Ectodermal cell (in vitro differentiated cells): ENCODE measurements around the gene CCBE1.

Source experiments
- H3K27ac ChIP-seq: 2 replicates; pipeline ENCODE4 v1.7.0; 2013; ENCODE audit warnings: mild to moderate bottlenecking, low read depth, low read length; ENCODE audit not compliant: insufficient read depth, poor library complexity, severe bottlenecking
- H3K27me3 ChIP-seq: 2 replicates; pipeline ENCODE4 v1.7.0; 2013; ENCODE audit warnings: mild to moderate bottlenecking, low read length; ENCODE audit not compliant: insufficient read depth, control insufficient read depth, poor library complexity, severe bottlenecking
- H3K36me3 ChIP-seq: one replicate; pipeline ENCODE4 v1.7.0; 2013; ENCODE audit warnings: low read length; ENCODE audit not compliant: control insufficient read depth, insufficient read depth
- H3K4me1 ChIP-seq: one replicate; pipeline ENCODE4 v1.7.0; 2013; ENCODE audit warnings: low read length; ENCODE audit not compliant: control insufficient read depth, insufficient read depth
- H3K4me3 ChIP-seq: 2 replicates; pipeline ENCODE4 v1.7.0; 2013; ENCODE audit warnings: low read depth, low read length, control low read depth; ENCODE audit not compliant: insufficient read depth
- H3K9me3 ChIP-seq: 2 replicates; pipeline ENCODE4 v1.7.0; 2013; ENCODE audit warnings: mild to moderate bottlenecking, low read length, moderate library complexity; ENCODE audit not compliant: control insufficient read depth
- WGBS, 2 experiments: methylation state at CpG; one replicate each; pipeline ENCODE4 v1.1.7; 2013; ENCODE audit warnings: missing lambda C conversion rate in 2 of 2; 5-methylcytosine and 5-hydroxymethylcytosine counted together

Gene CCBE1

DNA sequence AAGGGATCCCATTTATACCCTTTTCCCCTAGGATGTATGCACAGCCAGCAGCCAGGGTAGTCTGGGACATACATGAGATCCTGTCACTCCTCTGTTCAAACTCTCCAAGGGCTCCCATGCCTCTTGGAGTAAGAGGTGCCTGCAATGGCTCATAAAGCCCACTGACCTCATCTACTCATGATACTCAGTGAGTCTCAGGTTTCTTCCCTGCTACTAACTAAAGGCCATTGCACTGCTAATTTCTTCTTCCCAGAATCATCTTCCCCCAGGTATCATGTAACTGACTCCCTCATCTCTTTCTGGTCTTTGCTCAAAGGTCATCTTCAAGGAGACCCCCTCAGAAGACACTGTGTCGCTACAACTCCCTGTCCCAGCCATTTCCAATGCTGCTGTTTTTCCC is 68.2 kb downstream of the CCBE1 start:
- H3K4me3 ChIP-seq: no peak overlapping the region
- peaks cover 11% of the 10 kb centered on the region for H3K4me1 ChIP-seq
- H3K27me3 ChIP-seq: no peaks in the 10 kb centered on the region
- H3K36me3 ChIP-seq: no peaks in the 10 kb centered on the region
- no peak overlapping the region for H3K27ac ChIP-seq
- H3K9me3 ChIP-seq: no peaks in the 10 kb centered on the region
- 97 to 100% methylated on average over 1 of the region's 1 CpG for WGBS, 2 experiments

DNA sequence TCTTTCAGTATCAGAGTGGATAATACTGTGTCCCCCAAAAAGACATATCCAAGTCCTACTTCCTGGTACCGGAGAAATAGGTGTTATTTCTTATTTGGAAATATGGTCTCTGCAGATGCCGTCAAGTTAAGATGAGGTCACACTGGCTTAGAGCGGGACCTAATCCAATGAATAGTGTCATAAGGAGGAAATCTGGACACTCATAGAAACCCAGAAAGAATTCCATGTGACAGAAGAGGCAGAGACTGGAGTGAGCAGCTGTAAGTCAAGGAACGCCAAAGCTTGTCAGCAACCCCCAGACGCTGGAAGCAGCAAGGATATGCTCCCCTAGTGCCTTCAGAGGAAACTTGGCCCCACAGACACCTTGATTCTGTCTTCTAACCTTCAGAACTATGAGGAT is 69.8 kb downstream of the CCBE1 start:
- no peak overlapping the region for H3K27ac ChIP-seq
- H3K9me3 ChIP-seq: no peaks in the 10 kb centered on the region
- 94% methylated on average over 5 of the region's 5 CpGs for WGBS, 2 experiments
- H3K4me1 ChIP-seq: no peaks in the 10 kb centered on the region
- no peaks in the 10 kb centered on the region for H3K36me3 ChIP-seq
- H3K4me3 ChIP-seq: no peak overlapping the region
- H3K27me3 ChIP-seq: no peaks in the 10 kb centered on the region

DNA sequence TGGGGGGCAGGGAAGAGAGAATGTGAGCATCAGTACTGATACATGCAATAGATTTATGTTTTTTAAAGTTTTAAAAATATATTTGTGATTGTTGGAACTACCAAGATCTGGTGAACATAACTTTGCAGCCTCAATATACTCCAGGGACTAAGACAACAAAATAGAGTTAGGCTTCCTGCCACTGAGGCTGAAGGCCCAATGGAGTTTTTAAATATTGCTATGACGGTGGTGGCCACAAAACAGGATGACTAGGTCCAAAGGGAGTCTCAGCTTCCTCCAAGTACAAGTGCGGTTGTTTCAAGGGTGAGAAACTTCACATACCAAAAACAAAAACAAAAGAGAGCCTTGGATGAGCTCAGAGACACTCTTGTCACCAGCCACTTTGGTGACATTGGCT is 72.9 kb downstream of the CCBE1 start:
- no peaks in the 10 kb centered on the region for H3K36me3 ChIP-seq
- H3K9me3 ChIP-seq: no peaks in the 10 kb centered on the region
- WGBS, 2 experiments: 96 to 98% methylated on average over 2 of the region's 2 CpGs

DNA sequence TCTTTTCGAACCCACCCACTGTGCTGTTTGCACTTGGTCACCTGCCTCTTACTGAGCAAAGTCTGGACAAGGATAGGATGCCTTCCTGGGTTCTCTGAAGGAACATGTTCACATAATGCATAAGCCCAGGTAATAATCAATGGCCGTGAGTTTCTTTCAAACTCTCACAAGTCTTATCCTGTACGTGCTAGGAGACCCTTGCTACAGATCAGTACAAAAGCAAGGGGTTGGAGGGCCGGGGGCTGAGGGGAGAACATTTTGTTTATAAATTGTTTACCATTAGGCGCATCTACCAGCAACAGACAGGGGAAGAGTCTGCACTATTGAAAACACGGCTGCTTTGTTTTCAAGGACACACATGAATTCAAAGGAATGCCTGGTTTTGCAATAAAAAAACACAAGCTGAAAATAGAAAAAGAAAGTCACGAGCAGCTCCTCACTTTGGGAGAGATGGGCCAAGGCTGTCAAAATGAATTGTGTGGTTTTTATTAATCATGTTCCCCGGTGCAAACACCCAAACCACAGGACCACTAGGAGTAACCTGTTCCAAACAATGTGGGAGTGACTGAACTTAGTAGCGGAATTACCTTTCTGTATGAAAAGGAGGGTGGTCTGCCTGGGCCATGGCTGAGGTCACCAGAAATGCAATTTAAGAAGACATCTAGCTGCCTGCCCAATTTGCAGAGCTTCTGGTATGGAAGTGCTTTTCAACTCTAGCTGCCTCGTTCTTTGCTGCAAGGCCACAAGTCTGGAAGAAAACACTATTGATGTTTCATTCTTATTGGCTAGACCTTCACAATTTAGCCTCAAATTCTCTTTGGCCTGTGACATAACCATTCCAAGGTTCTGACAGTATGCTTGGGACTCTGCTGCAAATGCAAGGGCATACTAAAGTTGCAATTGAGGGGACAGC is 73.5 kb downstream of the CCBE1 start:
- Histone ChIP-seq H3K4me3 (no peak overlapping the region), H3K9me3 (no peaks in the 10 kb centered on the region), H3K27me3 (no peaks in the 10 kb centered on the region), H3K27ac (no peak overlapping the region), H3K36me3 (no peaks in the 10 kb centered on the region), H3K4me1 (peaks cover 5% of the 10 kb centered on the region)
- WGBS, 2 experiments: 91 to 92% methylated on average over 10 of the region's 10 CpGs

More for the DNA sequence above, 72.9 kb downstream of the CCBE1 start:
- Histone ChIP-seq H3K4me1 (peaks cover 5% of the 10 kb centered on the region), H3K4me3 (no peak overlapping the region), H3K27me3 (no peaks in the 10 kb centered on the region), H3K27ac (no peak overlapping the region)

DNA sequence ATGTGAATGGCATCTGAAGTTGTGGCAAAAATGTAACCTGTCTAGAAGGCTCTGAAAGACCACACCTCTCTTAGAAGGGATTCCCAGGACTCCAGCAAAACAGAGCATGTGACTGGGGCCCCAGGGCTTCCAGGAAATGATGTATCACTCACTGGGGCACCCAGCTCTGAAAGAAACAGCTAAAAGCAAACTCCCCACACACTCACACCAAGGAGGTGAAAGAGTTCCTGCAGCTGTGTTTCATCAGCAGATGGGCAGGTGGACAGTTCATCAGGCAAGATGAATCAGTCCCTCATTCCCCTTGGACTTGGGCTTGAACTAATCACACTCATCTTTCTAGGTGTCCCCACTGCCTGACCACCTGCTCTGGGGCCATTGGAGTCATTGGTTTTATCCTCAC is 76.2 kb downstream of the CCBE1 start:
- H3K36me3 ChIP-seq: no peaks in the 10 kb centered on the region
- no peaks in the 10 kb centered on the region for H3K27me3 ChIP-seq
- no peak overlapping the region for H3K4me3 ChIP-seq
- H3K4me1 ChIP-seq: peaks cover 5% of the 10 kb centered on the region
- no peak overlapping the region for H3K27ac ChIP-seq
- H3K9me3 ChIP-seq: no peaks in the 10 kb centered on the region

DNA sequence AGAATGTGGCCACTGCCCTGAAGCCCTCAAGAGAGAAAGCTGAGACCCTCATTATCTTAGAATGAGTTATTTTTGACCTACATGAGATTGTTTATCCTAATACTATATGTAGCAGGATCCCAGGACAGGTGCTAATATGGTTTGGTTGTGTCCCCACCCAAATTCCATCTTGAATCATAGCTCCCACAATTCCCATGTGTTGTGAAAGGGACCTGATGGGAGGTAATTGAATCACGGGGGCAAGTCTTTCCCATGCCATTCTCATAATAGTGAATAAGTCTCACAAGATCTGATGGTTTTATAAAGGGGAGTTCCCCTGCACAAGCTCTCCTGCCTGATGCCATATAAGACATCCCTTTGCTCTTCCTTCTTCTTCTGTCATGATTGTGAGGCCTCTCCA is 76.8 kb downstream of the CCBE1 start:
- H3K4me1 ChIP-seq: peaks cover 5% of the 10 kb centered on the region
- H3K36me3 ChIP-seq: no peaks in the 10 kb centered on the region
- 93% methylated on average over 1 of the region's 1 CpG; no CpG with 5 or more reads in 1 of the 2 experiments for WGBS, 2 experiments
- no peaks in the 10 kb centered on the region for H3K27me3 ChIP-seq
- H3K4me3 ChIP-seq: no peak overlapping the region
- H3K9me3 ChIP-seq: no peaks in the 10 kb centered on the region
- H3K27ac ChIP-seq: no peak overlapping the region

DNA sequence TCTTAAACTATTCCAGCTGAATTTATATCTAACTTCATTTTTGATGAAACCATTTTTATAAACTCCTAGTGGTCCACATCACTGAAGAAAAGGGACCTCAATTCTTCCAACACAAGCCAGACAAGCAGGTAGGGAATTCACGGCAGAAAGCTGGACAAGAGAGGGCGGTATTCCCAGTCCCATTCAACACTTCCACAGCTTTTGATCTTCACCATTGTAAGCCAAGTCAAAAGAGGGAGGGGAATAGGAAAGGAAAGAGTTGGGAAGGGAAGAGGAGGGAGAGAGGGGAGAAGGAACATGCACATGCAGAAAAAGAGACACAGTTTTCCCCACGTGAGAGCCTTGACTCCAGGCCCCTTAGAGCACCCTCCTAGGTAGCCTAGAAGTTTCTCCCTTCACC is 77.4 kb downstream of the CCBE1 start:
- H3K36me3 ChIP-seq: no peaks in the 10 kb centered on the region
- peaks cover 5% of the 10 kb centered on the region for H3K4me1 ChIP-seq
- 48 to 53% methylated on average over 2 to 3 of the region's 3 CpGs for WGBS, 2 experiments
- H3K9me3 ChIP-seq: no peaks in the 10 kb centered on the region
- H3K4me3 ChIP-seq: no peak overlapping the region
- H3K27me3 ChIP-seq: no peaks in the 10 kb centered on the region
- H3K27ac ChIP-seq: no peak overlapping the region

DNA sequence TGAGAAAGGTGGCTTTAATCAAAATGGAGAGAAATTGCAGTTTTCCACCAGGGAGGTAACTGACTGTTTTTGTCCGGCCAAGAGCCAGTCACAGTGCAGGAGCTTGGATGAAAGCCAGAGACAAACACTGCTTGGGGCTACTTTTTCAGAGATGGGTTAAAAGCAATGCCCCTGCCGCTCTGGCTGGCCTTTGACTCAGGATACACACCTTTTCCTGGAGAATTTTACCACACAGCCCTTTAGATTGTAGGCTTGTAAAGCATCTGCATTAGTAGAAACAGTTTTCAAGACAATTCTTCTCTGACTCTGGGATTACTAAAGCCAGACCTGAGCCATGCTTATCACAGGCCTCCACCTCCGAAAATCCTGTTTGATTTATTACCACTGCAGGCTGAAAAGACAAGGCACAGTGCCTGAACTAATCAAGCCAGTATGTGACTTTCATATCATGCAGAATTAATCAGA is 79.7 kb downstream of the CCBE1 start:
- H3K27me3 ChIP-seq: no peaks in the 10 kb centered on the region
- H3K9me3 ChIP-seq: no peaks in the 10 kb centered on the region
- no peak overlapping the region for H3K27ac ChIP-seq
- no peaks in the 10 kb centered on the region for H3K36me3 ChIP-seq
- peaks cover 5% of the 10 kb centered on the region for H3K4me1 ChIP-seq
- WGBS, 2 experiments: 89 to 93% methylated on average over 3 of the region's 3 CpGs
- H3K4me3 ChIP-seq: no peak overlapping the region

DNA sequence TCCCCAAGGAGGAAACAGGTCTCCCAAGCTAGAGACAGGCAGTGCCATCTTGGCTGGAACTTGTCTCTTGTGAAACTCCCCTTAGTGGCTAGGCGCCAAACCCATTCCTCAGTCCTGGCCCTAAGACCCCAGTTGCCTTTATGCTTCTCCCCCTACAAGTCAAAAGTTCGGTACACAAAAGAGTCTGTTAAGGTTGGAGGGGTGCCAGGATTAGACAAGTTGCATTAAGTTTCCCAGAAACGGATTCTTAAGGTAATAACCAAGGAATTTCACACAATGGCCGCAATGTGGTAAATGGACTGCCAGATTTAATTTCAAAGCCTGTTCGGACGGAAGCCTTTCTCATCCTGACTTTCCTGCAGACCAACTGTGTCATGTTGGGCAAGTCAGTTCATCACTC is 80.7 kb downstream of the CCBE1 start:
- Histone ChIP-seq H3K4me3 (no peak overlapping the region), H3K27ac (no peak overlapping the region), H3K4me1 (peaks cover 5% of the 10 kb centered on the region), H3K36me3 (no peaks in the 10 kb centered on the region), H3K9me3 (no peaks in the 10 kb centered on the region), H3K27me3 (no peaks in the 10 kb centered on the region)
- WGBS, 2 experiments: 94 to 95% methylated on average over 6 of the region's 6 CpGs

DNA sequence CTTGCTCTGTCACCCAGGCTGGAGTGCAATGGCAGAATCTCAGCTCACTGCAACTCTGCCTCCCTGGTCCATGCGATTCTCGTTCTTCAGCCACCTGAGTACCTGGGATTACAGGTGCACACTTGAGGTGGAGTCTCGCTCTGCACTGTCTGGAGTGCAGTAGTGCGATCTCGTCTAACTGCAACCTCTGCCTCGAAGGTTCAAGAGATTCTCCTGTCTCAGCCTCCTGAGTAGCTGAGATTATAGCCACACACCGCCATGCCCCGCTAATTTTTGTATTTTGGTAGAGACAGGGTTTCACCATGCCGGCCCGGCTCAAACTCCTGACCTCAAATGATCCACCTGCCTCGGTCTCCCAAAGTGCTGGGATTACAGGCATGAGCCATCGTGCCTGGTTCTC is 83.3 kb downstream of the CCBE1 start:
- WGBS, 2 experiments: 88 to 93% methylated on average over 11 of the region's 12 CpGs
- Histone ChIP-seq H3K36me3 (no peaks in the 10 kb centered on the region), H3K27me3 (no peaks in the 10 kb centered on the region), H3K4me1 (no peaks in the 10 kb centered on the region), H3K27ac (no peak overlapping the region), H3K4me3 (no peak overlapping the region), H3K9me3 (no peaks in the 10 kb centered on the region)
